Endometrium (tissue), 2 donors: Measurements from ENCODE around the gene SERPINA9.

Experiments used
- FAIRE-seq: peaks from 2 replicates; lab custom pipeline; 2012; peaks lifted over from hg19 to GRCh38; lab: Jason Lieb, UNC
- donor health status: control.
- donor health status: control.

Gene SERPINA9

GRCh38 chr14:94462219-94462551, 13.8 kb downstream of the SERPINA9 start:
- no peak for FAIRE-seq

- no peak for FAIRE-seq
These were observed 14.3 kb downstream of the SERPINA9 start for GRCh38 chr14:94461526-94462218.

DNA sequence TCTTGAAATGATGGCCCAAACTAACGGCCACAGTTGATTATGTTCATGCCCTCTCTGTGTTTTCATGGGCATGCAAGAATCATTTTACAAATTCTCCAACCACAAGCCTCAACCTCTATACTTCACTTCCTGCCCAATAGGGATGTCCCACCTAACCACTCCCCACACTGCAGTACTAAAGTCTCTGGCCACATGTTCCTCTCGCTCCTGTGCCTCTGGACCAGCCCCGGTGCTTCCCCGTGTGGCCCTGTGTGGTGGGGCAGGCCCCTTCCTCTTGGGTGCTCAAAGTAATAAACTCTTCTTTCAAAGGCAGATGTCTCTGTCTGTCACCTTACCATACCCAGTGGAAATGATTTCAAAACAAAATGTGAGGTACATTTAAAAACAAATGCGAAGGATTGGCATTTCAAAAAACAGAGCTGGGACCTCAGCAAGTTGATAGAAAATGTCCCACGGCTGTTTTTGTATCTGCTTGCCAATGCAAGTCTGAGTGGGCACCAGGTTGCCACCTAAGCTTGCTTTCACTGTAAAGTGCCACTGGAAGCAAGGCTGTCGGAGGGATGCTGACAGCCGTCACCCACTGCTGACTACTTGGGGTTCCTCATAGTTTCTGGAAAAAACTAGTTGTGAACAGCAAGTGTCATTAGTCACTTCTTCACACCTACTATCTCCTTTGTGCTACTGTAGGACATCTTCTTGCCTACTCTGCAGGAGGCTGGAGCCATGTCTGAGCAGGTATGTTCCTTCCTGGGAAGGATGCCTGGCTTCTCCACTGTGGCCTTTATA, 15.2 kb downstream of the SERPINA9 start:
- FAIRE-seq: no peak

GRCh38 chr14:94458558-94459205, 17.3 kb downstream of the SERPINA9 start:
- FAIRE-seq: no peak

- FAIRE-seq: no peak
These were observed 17.9 kb downstream of the SERPINA9 start for GRCh38 chr14:94458096-94458495.

DNA sequence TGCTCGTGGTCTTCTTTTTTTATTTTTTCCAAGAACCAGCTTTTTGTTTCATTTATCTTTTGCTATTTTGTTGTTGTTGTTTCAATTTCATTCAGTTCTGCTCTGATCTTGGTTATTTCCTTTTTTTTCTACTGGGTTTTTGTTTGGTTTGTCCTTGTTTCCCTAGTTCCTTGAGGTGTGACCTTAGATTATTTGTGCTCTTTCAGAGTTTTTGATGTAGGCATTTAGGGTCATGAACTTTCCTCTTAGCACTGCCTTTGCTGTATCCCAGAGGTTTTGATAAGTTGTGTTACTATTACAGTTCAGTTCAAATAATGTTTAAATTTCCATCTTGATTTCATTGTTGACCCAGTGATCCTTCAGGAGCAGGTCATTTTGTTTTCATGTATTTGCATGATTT, 20.1 kb downstream of the SERPINA9 start:
- no peak for FAIRE-seq

DNA sequence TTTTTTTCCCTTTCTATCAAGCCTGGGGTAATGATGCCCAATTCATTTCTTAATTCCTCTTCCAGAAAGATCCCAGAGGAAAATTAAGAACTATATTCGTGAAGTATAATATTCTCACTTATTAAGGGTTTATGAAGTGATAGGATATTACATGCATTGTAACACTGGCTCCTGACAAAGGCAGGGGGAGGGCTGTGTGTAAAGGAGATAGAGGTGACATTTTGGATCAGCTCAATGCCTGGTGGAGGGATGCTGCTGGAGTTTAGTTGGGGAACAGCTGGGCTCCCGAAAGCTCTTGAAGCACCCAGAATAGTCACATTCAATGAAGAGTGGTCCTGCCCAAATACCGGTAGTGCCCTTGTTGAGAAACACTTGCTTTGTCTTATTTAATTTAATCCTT, 24.2 kb downstream of the SERPINA9 start:
- no peak for FAIRE-seq

DNA sequence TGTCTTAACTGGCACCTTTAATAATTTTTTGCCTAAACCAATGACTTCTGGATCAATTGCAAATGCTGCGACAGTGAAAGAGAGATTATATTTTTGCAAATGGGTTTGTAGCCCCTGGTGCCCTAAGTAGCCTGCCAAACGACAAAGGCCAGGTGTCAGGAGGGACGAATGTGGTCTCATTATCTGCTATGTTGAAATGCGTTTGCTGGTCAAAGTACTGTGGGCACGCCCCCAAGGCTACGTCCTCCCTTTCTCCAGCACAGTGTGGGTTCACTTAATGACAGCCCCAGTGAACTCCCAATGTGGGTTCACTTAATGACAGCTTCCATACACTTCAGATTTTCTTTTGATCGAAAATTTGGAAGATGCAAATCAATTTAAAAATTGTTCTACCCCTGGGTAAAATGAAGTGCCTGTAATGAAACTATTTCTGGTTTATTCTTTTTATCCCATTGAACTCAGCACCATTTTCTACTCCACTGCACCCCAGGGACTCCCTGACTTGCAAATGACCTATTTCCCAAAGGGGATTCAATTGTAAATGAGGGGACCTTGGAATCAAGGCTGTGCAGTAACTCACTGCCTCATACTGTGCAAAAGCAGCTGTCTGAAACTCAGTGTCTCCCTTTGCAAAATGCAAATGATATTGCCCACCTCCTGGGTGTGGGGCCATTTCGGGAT, 24.8 kb downstream of the SERPINA9 start:
- FAIRE-seq: no peak

- FAIRE-seq: no peak
These were observed 25.3 kb downstream of the SERPINA9 start for GRCh38 chr14:94450722-94451090.

DNA sequence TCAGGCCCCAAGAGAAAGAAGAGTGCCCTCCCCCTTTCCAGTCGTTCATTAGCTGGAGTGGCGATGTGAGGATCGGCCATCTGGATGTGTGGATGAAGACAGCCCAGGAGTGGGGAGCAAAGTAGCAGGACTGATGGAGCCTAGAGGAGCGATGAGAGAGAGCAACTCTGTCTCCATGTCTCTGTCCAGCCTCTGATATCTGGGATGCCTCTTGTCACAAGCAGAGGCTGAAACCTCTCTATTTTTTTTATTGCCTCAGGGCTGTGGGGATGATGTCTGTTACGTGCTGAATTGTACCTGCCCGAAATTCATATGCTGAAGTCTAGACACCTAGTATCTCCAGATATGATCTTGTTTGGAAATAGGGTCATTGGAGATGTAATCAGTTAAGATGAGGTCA, 26.1 kb downstream of the SERPINA9 start:
- FAIRE-seq: no peak

DNA sequence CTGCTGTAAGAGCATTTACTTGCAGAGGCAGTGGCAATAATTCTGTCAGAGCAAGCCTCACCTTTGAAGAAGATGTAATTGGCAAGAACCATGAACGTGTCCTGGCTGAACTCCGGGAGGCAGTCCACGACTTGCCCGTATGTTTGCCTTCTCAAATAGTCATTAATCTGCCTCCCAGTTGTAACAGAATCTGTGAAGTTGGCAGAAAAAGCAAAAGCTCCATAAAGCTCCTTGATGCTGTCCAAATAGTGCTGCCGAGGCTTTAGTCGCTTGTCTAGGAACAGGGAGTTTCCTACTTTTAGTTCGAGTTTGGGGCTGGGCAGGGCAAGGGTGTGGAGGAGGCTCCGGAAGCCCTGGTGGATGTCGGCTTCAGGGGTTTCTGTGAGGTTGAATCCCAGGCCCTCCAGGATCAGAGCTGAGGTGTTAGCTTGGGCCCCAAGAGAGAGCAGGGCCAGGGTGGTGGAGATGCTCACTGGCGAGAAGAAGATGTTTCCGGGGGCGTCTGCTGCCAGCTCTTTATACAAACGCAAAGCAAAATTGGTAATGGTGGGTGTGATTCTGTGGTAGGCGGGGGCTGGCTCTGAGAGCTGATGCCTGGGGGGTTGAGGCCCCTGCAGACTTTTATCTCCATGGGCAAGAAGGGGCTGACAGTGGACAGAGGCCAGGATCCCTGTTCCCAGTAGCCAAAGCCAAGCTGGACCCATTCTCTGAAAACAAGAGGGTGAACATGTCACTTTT, 27.8 kb downstream of the SERPINA9 start:
- FAIRE-seq: no peak

DNA sequence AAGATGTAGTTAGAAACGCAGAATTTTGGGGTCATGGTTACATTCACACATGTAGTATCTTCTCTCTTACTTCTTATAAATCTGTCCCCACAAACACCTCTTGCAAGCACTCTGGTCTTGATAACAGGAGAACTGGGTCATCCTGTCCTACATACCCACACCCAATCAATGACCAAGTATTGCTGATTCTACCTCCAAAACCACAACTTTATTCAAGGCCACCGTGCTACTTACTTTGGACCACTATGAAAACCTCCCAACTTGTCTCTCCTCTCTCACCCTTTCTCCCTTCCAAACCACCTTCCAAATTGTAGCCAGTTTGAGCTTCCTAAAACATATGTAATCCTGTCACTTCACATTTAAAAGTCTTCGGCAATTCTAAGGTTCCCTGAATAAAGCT, 28.8 kb downstream of the SERPINA9 start:
- FAIRE-seq: no peak

GRCh38 chr14:94446126-94446525, 29.9 kb downstream of the SERPINA9 start:
- FAIRE-seq: no peak

DNA sequence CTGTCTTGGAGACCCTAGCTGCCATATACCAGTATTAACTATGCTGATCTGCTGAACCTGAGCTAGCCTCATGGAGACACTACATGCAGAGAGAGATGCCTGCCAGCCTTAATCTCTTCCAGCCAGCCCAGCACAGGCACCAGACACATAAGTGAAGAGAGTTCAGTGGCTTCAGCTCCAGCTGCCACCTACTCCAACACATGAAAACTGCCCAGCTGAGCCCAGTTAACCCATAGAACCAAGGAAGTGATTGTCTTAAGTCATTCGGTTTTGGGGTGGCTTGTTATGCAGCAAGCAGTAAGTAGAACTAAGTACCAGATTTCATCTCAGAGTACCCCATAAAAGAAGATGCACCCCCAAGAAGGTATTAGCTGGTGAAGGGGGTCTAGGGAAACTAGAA, 31.0 kb downstream of the SERPINA9 start:
- no peak for FAIRE-seq

- FAIRE-seq: no peak
These were observed 34.3 kb downstream of the SERPINA9 start for GRCh38 chr14:94441531-94442205.

- FAIRE-seq: no peak
These were observed 34.9 kb downstream of the SERPINA9 start for GRCh38 chr14:94441130-94441529.

DNA sequence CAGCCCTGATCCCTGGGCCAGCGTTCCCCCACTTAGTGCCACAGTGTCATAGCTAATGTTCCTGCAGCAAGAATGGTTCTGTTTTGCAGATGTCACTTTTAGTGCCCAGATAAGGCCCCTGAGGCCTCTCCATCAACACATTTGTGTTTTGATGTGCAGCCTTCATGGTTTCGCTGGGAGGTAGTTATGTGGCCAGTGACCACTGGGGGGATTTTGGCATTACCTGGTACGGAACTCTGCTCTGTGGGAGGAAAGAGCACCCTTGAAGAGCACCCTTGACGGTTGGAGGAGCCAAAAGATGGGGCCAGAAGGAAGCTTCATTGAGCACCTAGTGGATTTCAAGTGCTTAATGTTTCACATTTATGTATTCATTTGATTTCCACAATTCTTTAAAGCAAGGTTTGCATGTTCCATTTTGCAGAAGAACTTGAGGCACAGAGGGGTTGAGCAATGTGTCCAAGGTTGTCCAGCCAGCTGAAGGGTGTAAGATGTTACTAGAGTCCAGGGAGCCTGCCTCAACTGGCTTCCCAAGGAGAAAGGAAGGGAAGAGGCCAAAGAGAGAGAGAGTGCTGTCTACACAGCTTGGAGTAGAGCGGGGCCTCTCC, 36.4 kb downstream of the SERPINA9 start:
- FAIRE-seq: no peak

- FAIRE-seq: no peak
These were observed 47.4 kb downstream of the SERPINA9 start for GRCh38 chr14:94428610-94429009.

DNA sequence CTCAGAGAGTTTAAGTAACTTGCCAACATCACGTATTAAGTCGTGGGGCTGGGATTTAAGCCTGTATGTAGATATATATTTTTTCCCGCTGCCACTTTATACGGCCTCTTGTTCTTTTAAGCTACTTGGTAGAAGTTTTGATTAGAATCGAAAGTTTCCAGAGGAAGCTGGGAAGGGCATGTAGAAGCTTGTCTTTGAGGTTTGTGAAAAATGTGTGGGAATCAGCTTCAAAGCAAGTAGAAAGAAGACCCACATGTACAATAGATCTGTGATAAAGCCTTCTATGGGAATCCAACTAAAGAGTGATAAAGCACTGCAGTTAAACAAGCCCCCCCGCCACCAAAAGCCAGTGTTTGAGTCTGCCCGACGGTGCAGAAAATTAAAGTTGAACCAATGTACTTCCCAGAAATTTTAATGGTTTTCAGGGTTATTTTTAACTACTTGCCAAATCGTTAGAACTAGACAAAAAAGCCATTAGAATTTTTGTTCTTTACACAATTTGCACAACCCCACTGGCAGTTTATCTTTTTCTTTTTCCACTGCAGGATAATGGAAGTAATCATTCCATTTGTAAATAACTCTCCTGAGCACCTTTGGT, 48.9 kb downstream of the SERPINA9 start:
- no peak for FAIRE-seq

DNA sequence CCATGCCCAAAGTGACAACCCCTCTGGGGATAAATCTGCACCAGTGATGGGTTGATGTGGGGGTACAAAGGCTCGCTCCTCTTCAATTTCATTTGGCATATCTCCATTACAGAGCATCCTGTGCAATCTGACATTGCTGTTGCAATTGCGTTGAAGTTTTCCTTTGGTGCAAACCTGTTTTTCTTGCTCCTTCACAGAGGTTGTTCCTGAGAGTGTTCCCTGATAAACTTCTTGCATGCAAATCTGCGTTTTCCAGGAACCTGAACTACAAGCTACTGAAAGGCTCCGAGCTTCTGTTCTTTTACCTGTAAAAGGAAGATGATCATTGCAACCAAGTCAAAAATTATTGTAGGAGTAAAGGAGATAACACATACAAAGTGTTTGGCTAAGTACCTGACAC, 49.5 kb downstream of the SERPINA9 start:
- FAIRE-seq: no peak

DNA sequence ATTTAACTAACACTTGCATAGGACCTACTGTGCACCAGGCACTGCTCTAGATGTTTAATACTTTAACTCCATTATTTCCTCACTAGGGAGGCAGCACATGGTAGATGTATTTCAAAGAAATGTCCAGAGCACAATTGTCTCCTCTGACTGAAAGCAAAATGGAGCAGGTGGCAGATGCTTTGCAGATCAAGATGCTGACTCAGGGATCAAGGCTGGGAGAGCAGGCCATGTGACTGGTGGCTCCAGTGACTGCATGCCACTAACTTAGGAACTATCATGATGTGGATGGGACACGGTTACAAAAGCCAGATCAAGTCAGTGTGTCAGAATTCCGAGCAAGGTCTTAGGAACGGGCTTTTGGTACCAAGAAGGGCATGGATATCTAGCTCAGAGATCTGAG, 51.6 kb downstream of the SERPINA9 start:
- no peak for FAIRE-seq
